ENCODE measurements around the gene KCNQ2. TPM values are rescaled to one million over a fixed set of nuclear protein-coding genes. Genes with fewer than 3 reads are reported as not detected.

KCNQ2 gene
- total and polyA plus RNA-seq, 7 donors, result 0.01 to 2.8 (median 0.15) TPM; not detected in 1

- ATAC-seq (no peak), DNase-seq (no peak)
- Histone ChIP-seq H3K4me3 (no peak overlapping the region), H3K4me1 (no peaks in the 10 kb centered on the region), H3K27me3 (ENCODE audit: insufficient read depth in 3 of 3, low read length in 2 of 3) (peaks cover 0 to 82% (median 6%) of the 10 kb centered on the region in 3 donors), H3K36me3 (ENCODE audit: insufficient read depth in 1 of 2, low read depth in 1 of 2) (no peaks in the 10 kb centered on the region), H3K27ac (no peak overlapping the region), H3K9me3 (no peaks in the 10 kb centered on the region)
- WGBS, 3 donors, result 72 to 85% (median 82%) methylated on average over 12 of the region's 12 CpGs
- TF ChIP-seq CTCF (IDR thresholded peaks at IDR 0.05), result no peak
- intact Hi-C loops (cut with DNase I), result no loop called here
Measured at GRCh38 chr20:63464289-63464635, 8.2 kb downstream of the KCNQ2 start.

DNA sequence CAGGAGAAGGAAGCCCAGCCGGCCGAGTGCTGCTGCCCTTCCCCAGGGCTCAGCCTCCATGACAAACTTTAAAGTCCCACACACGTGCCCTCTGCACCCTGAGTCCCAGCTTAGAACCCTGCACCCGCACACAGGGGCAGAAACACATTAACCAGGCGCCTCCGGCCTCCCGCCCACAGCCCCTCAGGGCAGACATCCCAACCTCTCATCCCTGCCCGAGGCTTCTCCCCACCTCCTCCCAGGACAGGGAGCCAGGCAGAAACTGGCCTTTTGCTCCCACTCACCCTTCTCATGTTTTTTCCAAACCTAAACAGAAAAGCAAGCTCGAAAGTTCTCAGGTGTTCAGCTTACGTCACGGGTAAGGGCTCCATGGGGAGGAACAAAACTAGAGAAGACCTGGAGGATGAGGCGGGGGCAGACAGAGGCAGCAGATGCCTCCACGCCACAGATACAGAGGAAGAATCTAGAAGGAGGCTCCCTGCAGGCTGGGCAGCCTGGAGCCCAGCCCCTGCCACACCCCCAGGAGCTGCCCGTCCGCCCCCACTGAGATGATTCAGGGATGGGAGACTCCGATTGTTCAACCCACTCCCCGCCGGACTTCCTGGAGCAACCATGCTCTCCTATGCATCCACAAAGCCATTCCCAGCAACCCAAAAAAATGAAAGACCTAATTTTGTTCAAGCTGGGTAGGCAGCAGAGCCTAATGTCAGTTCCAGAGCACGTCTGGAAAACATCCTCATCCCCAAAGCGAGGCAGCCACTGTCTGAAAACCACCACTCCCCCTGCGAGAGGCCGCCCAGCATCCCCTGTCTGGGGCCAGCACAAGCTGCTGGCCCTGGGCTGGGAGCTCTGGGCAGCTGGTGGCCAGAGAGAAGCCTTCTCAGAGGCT lies 8.8 kb downstream of the KCNQ2 start:
- H3K27me3 ChIP-seq (ENCODE audit: insufficient read depth in 3 of 3, low read length in 2 of 3), result peaks cover 0 to 81% (median 9%) of the 10 kb centered on the region in 3 donors
- intact Hi-C loops (cut with DNase I), result no loop called here
- no peaks in the 10 kb centered on the region for H3K9me3 ChIP-seq
- no peak for ATAC-seq
- H3K27ac ChIP-seq, result no peak overlapping the region
- H3K4me1 ChIP-seq, result no peaks in the 10 kb centered on the region
- no peak for TF ChIP-seq CTCF (IDR thresholded peaks at IDR 0.05)
- H3K4me3 ChIP-seq, result no peak overlapping the region
- no peaks in the 10 kb centered on the region for H3K36me3 ChIP-seq (ENCODE audit: insufficient read depth in 1 of 2, low read depth in 1 of 2)
- 48 to 55% (median 49%) methylated on average over 21 to 22 of the region's 22 CpGs for WGBS, 3 donors
- no peak for DNase-seq

GRCh38 chr20:63462244-63462643 lies 10.2 kb downstream of the KCNQ2 start:
- intact Hi-C loops (cut with DNase I), result no loop called here
- no peak for ATAC-seq
- Histone ChIP-seq H3K4me3 (no peak overlapping the region), H3K27me3 (ENCODE audit: insufficient read depth in 3 of 3, low read length in 2 of 3) (peaks cover 0 to 83% (median 15%) of the 10 kb centered on the region in 3 donors), H3K27ac (no peak overlapping the region), H3K9me3 (no peaks in the 10 kb centered on the region), H3K4me1 (no peaks in the 10 kb centered on the region), H3K36me3 (ENCODE audit: insufficient read depth in 1 of 2, low read depth in 1 of 2) (no peaks in the 10 kb centered on the region)
- DNase-seq, result no peak
- TF ChIP-seq CTCF (IDR thresholded peaks at IDR 0.05), result no peak
- WGBS, 3 donors, result 52 to 61% (median 60%) methylated on average over 2 of the region's 2 CpGs

- no peak for ATAC-seq
Measured at GRCh38 chr20:63461104-63461763, 11.2 kb downstream of the KCNQ2 start.

More at GRCh38 chr20:63461104-63461763, 11.2 kb downstream of the KCNQ2 start:
- H3K4me3 ChIP-seq, result no peak overlapping the region
- no peaks in the 10 kb centered on the region for H3K4me1 ChIP-seq
- H3K27me3 ChIP-seq (ENCODE audit: insufficient read depth in 3 of 3, low read length in 2 of 3), result peaks cover 0 to 83% (median 18%) of the 10 kb centered on the region in 3 donors
- intact Hi-C loops (cut with DNase I), result no loop called here
- no peaks in the 10 kb centered on the region for H3K9me3 ChIP-seq
- no peak overlapping the region for H3K27ac ChIP-seq
- DNase-seq, result no peak
- TF ChIP-seq CTCF (IDR thresholded peaks at IDR 0.05), result no peak
- 28 to 33% (median 31%) methylated on average over 22 of the region's 22 CpGs for WGBS, 3 donors
- H3K36me3 ChIP-seq (ENCODE audit: insufficient read depth in 1 of 2, low read depth in 1 of 2), result no peaks in the 10 kb centered on the region
